GM18508 (cell line): ENCODE measurements around the gene QRFP.
"Not testable (repeated sequence)": the region's sequence is repeated elsewhere in the genome, so short reads cannot be mapped to it uniquely, and the experiment has no call there.

Experiments used
- ATAC-seq: cut with Tn5 transposase; IDR thresholded peaks from one replicate; pipeline ENCODE4 v1.9.1; 2021; ENCODE audit warnings: moderate number of reproducible peaks; ENCODE audit not compliant: insufficient read depth, unreplicated experiment

The QRFP gene

GRCh38 chr9:130920762-130921299, 24.2 kb upstream of the QRFP start:
- ATAC-seq: no peak

GRCh38 chr9:130920233-130920632, 23.6 kb upstream of the QRFP start:
- ATAC-seq: no peak

- ATAC-seq: no peak
Observed at GRCh38 chr9:130919559-130920145, 23.0 kb upstream of the QRFP start.

DNA sequence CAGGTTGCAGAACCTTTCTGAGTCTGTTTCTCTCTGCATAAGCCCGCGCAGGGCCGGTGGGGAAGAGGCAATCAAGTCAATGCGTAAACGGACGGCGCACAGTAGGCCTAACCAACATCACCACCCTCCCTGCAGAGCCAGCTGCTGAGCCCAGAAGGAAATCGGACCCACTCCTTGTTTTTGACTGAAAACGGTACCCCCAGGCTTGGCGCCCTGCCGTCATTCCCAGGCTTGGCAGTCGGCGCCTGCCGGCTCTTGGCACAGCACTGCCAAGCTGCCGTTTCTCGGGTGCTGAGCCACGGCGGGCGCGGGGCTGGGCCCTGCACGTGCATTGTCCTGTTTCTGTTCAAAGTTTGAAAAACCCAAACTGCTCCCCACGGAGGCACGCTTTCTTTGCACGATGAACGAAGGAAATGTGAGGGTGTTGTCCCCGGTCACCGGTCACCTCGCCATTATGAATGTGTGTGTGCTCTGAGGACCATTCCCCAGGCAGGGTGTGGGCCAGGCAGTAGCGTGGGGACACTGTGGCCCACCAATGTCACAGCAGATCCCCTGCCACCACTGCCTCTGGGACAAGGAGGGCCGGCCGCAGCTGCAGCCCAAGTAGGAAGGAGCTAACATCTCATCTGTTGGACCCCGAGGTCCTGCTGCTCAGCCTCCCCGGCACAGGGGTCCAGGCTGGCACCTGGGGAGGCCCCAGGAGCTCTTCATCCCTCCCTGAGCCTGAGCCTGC, 22.4 kb upstream of the QRFP start:
- ATAC-seq: no peak

DNA sequence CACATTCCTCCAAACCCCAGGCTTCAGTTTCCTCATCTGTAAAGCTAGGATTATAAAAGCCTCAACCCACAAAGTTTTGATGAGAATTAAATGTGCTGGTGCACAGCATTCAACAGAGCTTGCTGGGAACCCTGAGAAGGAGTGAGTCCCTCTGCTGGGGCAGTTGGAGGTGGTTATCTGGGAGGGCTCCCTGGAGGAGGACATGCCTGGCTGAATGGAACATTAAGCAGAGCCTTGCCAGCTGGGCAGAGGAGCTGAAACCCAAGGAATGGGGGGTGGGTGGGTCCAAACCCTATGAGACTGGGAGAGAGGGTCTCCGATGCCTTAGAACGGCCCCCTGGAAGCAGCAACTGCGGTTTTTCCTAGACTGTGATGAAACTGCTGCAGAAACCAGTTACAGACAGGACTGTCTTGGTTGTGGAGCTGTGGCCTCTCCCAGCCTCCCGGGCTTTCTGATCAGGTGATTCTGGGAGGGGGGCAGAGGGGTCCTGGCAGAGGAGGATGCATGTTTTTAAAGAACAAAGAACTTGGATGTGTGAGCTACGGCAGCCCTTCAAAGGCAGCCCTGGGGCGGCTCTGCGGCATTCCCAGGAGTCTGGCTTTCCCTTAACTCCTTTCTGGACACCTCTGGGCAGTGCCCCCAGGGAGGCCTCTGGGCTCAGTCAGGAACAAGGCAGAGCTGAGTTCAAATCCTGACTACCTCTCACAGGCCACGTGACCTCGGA, 21.7 kb upstream of the QRFP start:
- no peak for ATAC-seq

DNA sequence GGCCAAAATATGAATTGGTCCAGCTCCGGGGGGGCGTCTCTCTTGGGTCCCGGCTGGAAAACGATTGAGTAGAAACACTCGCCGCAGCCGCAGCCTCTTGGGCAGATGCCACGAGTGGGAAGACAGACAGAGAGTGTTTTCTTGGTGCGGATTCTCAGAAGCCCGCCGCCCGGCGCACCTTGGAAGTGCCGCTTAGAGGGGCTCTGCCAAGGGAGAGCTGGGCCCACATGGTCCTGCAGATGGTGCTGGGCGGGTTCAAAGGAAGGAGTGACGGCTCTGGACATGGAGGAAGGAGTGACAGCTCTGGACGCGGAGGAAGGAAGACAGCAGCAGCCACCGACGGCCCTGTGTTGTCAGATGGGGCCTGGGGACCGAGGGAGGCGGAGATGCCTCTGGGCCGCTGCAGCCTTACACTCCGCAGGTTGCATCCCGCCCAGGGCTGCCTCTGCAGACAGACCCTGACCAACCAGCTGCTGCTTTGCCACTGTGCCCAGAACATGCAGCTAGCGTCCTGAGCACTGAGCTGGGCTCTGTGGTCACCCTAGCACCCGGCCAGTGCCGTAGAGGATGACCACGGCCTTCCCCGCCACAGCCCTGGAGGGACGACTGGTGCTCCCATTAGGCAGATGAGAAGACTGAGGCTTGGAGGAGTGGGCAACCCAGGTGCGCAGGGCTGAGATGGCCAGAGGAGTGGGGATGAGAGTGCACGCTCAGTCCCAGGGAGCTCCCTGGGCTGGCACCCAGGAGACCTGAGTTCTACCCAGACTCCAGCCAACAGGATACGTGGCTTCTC, 20.8 kb upstream of the QRFP start:
- ATAC-seq: no peak

GRCh38 chr9:130915096-130915447, 18.5 kb upstream of the QRFP start:
- no peak for ATAC-seq

- no peak for ATAC-seq
Observed at GRCh38 chr9:130914417-130915095, 17.9 kb upstream of the QRFP start.

GRCh38 chr9:130913599-130914416, 17.2 kb upstream of the QRFP start:
- ATAC-seq: no peak

GRCh38 chr9:130912932-130913598, 16.5 kb upstream of the QRFP start:
- ATAC-seq: no peak

DNA sequence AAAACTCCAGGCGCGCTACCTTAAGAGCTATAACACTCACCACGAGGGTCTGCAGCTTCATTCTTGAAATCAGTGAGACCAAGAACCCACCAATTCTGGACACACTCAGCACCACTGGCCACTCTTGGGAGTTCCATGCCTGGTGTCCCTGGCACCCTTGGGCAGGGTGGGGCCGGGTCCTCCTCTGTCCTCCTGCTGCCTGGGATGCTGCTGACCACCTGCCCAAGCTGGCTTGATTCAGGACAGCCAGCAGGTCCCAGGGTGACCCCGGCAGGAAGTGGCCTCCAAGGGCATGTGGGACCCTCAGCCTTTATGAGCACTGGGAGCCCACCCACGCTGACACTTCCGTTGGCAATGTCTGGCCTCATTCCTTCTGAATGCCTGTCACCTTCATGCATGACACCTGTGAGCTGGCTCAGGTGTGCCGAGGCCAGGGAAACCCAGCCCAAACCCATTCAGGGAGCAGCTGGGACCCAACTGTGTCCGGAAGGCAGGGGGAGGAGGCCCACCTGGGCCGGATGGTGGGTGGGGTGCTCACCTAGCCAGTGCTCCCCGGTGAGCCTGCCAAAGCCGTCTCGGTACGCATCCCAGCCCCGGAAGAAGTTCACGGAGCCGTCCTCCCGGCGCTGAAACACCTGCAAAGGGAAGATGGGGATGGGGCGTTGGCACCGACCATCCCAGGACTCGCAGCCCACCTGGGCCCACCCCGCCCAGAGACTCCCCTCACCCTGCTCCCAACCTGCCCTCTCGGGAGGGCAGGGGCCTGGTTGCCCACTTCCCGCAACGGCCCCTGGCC, 14.8 kb upstream of the QRFP start:
- ATAC-seq: no peak

- ATAC-seq: not testable (repeated sequence)
Observed at GRCh38 chr9:130910670-130911069, 14.1 kb upstream of the QRFP start.

DNA sequence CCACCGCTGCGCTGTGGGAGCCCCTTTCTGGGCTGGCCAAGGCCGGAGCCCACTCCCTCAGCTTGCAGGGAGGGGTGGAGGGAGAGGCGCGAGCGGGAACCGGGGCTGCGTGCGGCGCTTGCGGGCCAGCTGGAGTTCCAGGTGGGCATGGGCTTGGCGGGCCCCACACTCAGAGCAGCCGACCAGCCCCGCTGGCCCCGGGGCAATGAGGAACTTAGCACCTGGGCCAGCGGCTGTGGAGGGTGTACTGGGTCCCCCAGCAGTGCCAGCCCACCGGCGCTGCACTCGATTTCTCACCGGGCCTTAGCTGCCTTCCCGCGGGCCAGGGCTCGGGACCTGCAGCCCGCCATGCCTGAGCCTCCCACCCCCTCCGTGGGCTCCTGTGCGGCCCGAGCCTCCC, 13.4 kb upstream of the QRFP start:
- ATAC-seq: not testable (repeated sequence)

GRCh38 chr9:130908878-130909355, 12.3 kb upstream of the QRFP start:
- no peak for ATAC-seq

DNA sequence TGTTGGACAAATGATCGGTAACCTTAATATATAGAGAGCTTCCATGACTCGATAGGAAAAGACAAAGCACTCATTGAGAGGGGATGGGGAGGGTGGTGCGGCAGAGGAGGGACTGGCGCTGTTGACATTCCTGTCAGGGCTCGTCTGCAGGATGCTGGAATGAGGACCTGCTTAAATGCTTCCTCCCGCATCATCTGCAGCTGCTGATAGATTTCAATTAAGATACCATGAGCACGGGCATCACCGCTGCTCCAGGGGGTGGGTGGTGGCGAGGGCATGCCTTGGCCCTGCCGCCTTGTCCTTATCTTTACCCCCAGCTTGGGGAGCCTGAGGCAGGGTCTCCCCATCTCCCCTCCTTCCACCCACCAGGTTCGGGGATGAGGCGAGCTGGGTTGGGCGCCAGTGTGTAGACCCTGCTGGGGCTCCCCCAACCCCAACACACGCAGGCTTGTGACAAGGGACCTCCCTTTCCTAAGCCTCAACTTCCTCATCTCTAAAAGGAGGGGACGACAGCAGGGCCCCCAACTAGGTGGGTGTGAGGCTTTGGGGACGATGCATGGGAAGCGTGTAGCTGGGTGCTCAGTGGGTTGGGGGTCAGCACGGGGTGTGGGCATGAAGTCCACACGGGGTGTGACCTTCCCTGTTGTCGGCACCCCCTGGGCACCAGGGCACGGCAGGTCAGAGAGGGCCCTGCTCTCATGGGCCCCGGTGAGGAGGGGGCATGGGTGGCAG, 11.7 kb upstream of the QRFP start:
- ATAC-seq: no peak

DNA sequence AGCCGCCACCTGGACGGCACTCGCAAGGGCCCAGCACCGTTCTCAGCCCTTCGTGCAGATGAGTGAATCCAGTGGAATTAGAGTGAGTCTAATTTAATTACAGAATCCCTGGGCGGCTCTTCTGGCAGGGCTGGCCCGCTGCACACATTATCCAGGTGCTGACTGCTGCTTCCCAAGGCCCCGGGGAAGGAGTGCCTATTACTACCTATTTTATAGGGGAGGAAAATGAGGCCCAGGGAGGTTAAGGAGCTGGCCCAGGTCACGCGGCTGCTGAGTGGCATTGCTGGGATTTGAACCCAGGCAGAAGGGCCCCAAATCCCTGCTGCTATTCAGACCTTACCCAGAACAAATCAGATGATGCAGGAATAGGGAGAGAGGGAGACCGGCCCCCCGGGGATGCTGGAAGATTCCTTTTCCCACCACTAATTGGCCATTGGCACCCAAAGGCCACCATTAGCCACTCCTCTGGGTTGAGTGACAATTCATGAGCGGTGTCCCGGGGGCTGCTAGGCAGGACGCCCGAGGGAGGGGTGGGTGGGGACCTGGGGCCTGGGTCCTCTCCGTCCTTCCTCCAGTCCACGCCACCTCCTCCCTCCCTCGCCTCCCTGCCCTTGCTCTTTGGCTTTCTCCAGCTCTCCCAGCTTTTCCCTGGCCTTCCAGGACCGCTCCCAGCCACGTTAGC, 10.3 kb upstream of the QRFP start:
- ATAC-seq: no peak
